ENCODE results near the gene P2RX4.

DNA sequence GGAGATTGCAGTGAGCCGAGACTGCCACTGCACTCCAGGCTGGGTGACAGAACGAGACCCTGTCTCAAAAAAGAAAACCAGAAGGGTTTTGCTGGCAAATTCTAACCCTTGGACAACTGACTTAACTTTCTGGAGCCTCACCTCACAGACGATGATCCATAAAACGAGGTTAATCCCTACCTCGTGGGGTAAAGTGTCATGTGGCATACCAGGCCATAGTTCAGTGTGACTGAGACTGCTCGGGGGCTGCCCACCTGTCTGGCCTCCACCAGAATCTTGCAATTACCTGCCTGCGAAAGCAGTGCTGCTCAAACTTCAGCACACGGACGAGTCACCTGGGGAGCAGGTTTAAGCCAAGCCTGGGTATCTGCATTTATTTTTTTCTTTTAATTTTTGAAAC is 26.8 kb downstream of the P2RX4 start:
- TF ChIP-seq, protein P1, sequence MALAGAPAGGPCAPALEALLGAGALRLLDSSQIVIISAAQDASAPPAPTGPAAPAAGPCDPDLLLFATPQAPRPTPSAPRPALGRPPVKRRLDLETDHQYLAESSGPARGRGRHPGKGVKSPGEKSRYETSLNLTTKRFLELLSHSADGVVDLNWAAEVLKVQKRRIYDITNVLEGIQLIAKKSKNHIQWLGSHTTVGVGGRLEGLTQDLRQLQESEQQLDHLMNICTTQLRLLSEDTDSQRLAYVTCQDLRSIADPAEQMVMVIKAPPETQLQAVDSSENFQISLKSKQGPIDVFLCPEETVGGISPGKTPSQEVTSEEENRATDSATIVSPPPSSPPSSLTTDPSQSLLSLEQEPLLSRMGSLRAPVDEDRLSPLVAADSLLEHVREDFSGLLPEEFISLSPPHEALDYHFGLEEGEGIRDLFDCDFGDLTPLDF (CRISPR knock-in tag; IDR thresholded peaks at IDR 0.05), result no peak
- TF ChIP-seq, protein P2, sequence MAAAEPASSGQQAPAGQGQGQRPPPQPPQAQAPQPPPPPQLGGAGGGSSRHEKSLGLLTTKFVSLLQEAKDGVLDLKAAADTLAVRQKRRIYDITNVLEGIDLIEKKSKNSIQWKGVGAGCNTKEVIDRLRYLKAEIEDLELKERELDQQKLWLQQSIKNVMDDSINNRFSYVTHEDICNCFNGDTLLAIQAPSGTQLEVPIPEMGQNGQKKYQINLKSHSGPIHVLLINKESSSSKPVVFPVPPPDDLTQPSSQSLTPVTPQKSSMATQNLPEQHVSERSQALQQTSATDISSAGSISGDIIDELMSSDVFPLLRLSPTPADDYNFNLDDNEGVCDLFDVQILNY (CRISPR knock-in tag; IDR thresholded peaks at IDR 0.05), result no peak
- TF ChIP-seq, protein P3, sequence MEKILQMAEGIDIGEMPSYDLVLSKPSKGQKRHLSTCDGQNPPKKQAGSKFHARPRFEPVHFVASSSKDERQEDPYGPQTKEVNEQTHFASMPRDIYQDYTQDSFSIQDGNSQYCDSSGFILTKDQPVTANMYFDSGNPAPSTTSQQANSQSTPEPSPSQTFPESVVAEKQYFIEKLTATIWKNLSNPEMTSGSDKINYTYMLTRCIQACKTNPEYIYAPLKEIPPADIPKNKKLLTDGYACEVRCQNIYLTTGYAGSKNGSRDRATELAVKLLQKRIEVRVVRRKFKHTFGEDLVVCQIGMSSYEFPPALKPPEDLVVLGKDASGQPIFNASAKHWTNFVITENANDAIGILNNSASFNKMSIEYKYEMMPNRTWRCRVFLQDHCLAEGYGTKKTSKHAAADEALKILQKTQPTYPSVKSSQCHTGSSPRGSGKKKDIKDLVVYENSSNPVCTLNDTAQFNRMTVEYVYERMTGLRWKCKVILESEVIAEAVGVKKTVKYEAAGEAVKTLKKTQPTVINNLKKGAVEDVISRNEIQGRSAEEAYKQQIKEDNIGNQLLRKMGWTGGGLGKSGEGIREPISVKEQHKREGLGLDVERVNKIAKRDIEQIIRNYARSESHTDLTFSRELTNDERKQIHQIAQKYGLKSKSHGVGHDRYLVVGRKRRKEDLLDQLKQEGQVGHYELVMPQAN (IDR thresholded peaks at IDR 0.05; ENCODE audit: borderline replicate concordance), result no peak
- TF ChIP-seq, protein P4, sequence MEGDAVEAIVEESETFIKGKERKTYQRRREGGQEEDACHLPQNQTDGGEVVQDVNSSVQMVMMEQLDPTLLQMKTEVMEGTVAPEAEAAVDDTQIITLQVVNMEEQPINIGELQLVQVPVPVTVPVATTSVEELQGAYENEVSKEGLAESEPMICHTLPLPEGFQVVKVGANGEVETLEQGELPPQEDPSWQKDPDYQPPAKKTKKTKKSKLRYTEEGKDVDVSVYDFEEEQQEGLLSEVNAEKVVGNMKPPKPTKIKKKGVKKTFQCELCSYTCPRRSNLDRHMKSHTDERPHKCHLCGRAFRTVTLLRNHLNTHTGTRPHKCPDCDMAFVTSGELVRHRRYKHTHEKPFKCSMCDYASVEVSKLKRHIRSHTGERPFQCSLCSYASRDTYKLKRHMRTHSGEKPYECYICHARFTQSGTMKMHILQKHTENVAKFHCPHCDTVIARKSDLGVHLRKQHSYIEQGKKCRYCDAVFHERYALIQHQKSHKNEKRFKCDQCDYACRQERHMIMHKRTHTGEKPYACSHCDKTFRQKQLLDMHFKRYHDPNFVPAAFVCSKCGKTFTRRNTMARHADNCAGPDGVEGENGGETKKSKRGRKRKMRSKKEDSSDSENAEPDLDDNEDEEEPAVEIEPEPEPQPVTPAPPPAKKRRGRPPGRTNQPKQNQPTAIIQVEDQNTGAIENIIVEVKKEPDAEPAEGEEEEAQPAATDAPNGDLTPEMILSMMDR (IDR thresholded peaks at IDR 0.05 in 2 of 3, conservative IDR thresholded peaks at IDR 0.05 in 1 of 3; ENCODE audit: insufficient read depth in 2 of 3, low read depth in 1 of 3, low read length in 3 of 3), result no peak
- TF ChIP-seq, protein P5, sequence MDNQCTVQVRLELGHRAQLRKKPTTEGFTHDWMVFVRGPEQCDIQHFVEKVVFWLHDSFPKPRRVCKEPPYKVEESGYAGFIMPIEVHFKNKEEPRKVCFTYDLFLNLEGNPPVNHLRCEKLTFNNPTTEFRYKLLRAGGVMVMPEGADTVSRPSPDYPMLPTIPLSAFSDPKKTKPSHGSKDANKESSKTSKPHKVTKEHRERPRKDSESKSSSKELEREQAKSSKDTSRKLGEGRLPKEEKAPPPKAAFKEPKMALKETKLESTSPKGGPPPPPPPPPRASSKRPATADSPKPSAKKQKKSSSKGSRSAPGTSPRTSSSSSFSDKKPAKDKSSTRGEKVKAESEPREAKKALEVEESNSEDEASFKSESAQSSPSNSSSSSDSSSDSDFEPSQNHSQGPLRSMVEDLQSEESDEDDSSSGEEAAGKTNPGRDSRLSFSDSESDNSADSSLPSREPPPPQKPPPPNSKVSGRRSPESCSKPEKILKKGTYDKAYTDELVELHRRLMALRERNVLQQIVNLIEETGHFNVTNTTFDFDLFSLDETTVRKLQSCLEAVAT (IDR thresholded peaks at IDR 0.05), result no peak
- no peak for TF ChIP-seq CEBPG (CRISPR knock-in tag; IDR thresholded peaks at IDR 0.05)
- no peak for TF ChIP-seq CEBPG (tag; conservative IDR thresholded peaks at IDR 0.05 in 1 of 2, IDR thresholded peaks at IDR 0.05 in 1 of 2)
- TF ChIP-seq, protein P6, sequence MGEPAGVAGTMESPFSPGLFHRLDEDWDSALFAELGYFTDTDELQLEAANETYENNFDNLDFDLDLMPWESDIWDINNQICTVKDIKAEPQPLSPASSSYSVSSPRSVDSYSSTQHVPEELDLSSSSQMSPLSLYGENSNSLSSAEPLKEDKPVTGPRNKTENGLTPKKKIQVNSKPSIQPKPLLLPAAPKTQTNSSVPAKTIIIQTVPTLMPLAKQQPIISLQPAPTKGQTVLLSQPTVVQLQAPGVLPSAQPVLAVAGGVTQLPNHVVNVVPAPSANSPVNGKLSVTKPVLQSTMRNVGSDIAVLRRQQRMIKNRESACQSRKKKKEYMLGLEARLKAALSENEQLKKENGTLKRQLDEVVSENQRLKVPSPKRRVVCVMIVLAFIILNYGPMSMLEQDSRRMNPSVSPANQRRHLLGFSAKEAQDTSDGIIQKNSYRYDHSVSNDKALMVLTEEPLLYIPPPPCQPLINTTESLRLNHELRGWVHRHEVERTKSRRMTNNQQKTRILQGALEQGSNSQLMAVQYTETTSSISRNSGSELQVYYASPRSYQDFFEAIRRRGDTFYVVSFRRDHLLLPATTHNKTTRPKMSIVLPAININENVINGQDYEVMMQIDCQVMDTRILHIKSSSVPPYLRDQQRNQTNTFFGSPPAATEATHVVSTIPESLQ (CRISPR knock-in tag; IDR thresholded peaks at IDR 0.05), result no peak
- TF ChIP-seq ELF1 (tag; IDR thresholded peaks at IDR 0.05), result no peak
- TF ChIP-seq, protein P7, sequence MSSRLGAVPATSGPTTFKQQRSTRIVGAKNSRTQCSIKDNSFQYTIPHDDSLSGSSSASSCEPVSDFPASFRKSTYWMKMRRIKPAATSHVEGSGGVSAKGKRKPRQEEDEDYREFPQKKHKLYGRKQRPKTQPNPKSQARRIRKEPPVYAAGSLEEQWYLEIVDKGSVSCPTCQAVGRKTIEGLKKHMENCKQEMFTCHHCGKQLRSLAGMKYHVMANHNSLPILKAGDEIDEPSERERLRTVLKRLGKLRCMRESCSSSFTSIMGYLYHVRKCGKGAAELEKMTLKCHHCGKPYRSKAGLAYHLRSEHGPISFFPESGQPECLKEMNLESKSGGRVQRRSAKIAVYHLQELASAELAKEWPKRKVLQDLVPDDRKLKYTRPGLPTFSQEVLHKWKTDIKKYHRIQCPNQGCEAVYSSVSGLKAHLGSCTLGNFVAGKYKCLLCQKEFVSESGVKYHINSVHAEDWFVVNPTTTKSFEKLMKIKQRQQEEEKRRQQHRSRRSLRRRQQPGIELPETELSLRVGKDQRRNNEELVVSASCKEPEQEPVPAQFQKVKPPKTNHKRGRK (tag; IDR thresholded peaks at IDR 0.05), result no peak
- no peak for TF ChIP-seq PRPF4 (IDR thresholded peaks at IDR 0.05; ENCODE audit: insufficient read depth, low read depth, low read length, poor library complexity, severe bottlenecking)
- TF ChIP-seq, protein P8, sequence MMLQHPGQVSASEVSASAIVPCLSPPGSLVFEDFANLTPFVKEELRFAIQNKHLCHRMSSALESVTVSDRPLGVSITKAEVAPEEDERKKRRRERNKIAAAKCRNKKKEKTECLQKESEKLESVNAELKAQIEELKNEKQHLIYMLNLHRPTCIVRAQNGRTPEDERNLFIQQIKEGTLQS (IDR thresholded peaks at IDR 0.05), result no peak
- TF ChIP-seq, protein P8 (CRISPR knock-in tag; conservative IDR thresholded peaks at IDR 0.05), result no peak
- TF ChIP-seq ZNF384 (IDR thresholded peaks at IDR 0.05; ENCODE audit: low read depth, low read length), result no peak
- TF ChIP-seq RHOXF2B (CRISPR knock-in tag; conservative IDR thresholded peaks at IDR 0.05), result no peak
